Loucy (cell line): ENCODE measurements around the gene PTPRN2.
"Not testable (repeated sequence)": the region's sequence is repeated elsewhere in the genome, so short reads cannot be mapped to it uniquely, and the experiment has no call there.

Experiments
- H2AFZ ChIP-seq: fragments of 200-600 bp; sonication (generic); 2 replicates; pipeline ENCODE4 v1.6.0; 2016; ENCODE audit warnings: antibody characterized with exemption, mild to moderate bottlenecking, low read length, moderate library complexity
- H3F3A ChIP-seq: fragments of 200-600 bp; 2 replicates; pipeline ENCODE4 v1.6.0; 2016; ENCODE audit warnings: antibody characterized with exemption, low read depth, mild to moderate bottlenecking
- H3K27me3 ChIP-seq: fragments of 200-600 bp; sonication (generic); 2 replicates; pipeline ENCODE4 v1.6.1; 2014; ENCODE audit warnings: low read length, mild to moderate bottlenecking; ENCODE audit not compliant: insufficient read depth, poor library complexity, severe bottlenecking
- H3K36me3 ChIP-seq: fragments of 200-600 bp; sonication (generic); 2 replicates; pipeline ENCODE4 v1.6.1; 2016; ENCODE audit warnings: low read length; ENCODE audit not compliant: insufficient read depth
- H3K4me1 ChIP-seq: fragments of 200-600 bp; sonication (generic); 2 replicates; pipeline ENCODE4 v1.5.1; 2014; ENCODE audit warnings: low read length, mild to moderate bottlenecking; ENCODE audit not compliant: insufficient read depth, poor library complexity, severe bottlenecking
- H3K4me2 ChIP-seq: fragments of 200-600 bp; sonication (generic); 2 replicates; pipeline ENCODE4 v1.6.0; 2014; ENCODE audit warnings: antibody characterized with exemption, low read length, low read depth, mild to moderate bottlenecking; ENCODE audit not compliant: poor library complexity, severe bottlenecking
- H3K4me3 ChIP-seq: fragments of 200-600 bp; sonication (generic); 2 replicates; pipeline ENCODE4 v1.5.1; 2014; ENCODE audit warnings: low read length, mild to moderate bottlenecking, mixed read lengths; ENCODE audit not compliant: poor library complexity, severe bottlenecking
- H3K79me2 ChIP-seq: fragments of 200-600 bp; sonication (generic); 2 replicates; pipeline ENCODE4 v1.6.1; 2014; ENCODE audit warnings: low read length; ENCODE audit not compliant: insufficient read depth
- H3K9ac ChIP-seq: fragments of 200-600 bp; sonication (generic); 2 replicates; pipeline ENCODE4 v1.6.0; 2014; ENCODE audit warnings: mild to moderate bottlenecking, low read depth, low read length, moderate library complexity; ENCODE audit not compliant: poor library complexity, severe bottlenecking
- H3K9me2 ChIP-seq: fragments of 200-600 bp; sonication (generic); replicated peaks from 2 replicates; pipeline ENCODE4 v1.6.1; 2016; ENCODE audit warnings: low read depth, low read length, mixed read lengths
- H3K9me3 ChIP-seq: fragments of 200-600 bp; sonication (generic); 2 replicates; pipeline ENCODE4 v1.6.1; 2014; ENCODE audit warnings: mild to moderate bottlenecking, antibody characterized with exemption, low read length, low read depth; ENCODE audit not compliant: insufficient read depth
- H4K20me1 ChIP-seq: fragments of 200-600 bp; sonication (generic); 2 replicates; pipeline ENCODE4 v1.6.0; 2014; ENCODE audit warnings: antibody characterized with exemption, low read length, mild to moderate bottlenecking; ENCODE audit not compliant: insufficient read depth, poor library complexity, severe bottlenecking
- EZH2phosphoT487 ChIP-seq: fragments of 200-600 bp; IDR thresholded peaks from 2 replicates; pipeline ENCODE4 v1.6.1; 2018; ENCODE audit warnings: antibody characterized with exemption, mild to moderate bottlenecking, moderate library complexity, borderline replicate concordance
- TF ChIP-seq, protein P1 (sequence below): fragments of 200-600 bp; sonication (generic); conservative IDR thresholded peaks from 2 replicates; pipeline ENCODE4 v1.5.1; 2014; ENCODE audit warnings: mild to moderate bottlenecking, antibody characterized with exemption, low read length

Gene PTPRN2

DNA sequence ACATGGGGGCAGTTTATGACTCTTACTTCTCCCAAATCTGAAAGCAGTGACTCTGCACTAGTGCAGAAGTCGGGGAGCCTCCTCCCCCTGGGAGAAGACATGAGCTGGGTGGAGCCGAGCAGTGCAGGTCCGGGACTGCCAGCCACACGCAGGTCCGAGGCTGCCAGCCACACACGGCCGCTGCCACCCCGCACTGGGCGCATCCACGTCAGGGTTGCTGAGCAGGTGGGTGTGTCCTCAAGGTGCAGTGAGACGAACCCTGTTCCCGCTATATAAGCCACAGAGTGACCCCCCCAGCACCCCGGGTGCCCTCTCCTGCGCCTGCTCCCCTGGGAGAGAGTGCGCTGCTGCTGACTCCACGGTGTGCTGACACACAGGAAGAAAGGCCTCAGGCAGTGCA lies 430.2 kb downstream of the PTPRN2 start:
- Histone ChIP-seq H3K9me3 (peaks cover 25% of the 10 kb centered on the region; the same call in 1 of the 2 replicates), H3K4me2 (no peak overlapping the region)
- no peak for TF ChIP-seq EZH2phosphoT487
- TF ChIP-seq, protein P1, sequence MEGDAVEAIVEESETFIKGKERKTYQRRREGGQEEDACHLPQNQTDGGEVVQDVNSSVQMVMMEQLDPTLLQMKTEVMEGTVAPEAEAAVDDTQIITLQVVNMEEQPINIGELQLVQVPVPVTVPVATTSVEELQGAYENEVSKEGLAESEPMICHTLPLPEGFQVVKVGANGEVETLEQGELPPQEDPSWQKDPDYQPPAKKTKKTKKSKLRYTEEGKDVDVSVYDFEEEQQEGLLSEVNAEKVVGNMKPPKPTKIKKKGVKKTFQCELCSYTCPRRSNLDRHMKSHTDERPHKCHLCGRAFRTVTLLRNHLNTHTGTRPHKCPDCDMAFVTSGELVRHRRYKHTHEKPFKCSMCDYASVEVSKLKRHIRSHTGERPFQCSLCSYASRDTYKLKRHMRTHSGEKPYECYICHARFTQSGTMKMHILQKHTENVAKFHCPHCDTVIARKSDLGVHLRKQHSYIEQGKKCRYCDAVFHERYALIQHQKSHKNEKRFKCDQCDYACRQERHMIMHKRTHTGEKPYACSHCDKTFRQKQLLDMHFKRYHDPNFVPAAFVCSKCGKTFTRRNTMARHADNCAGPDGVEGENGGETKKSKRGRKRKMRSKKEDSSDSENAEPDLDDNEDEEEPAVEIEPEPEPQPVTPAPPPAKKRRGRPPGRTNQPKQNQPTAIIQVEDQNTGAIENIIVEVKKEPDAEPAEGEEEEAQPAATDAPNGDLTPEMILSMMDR, result no peak

DNA sequence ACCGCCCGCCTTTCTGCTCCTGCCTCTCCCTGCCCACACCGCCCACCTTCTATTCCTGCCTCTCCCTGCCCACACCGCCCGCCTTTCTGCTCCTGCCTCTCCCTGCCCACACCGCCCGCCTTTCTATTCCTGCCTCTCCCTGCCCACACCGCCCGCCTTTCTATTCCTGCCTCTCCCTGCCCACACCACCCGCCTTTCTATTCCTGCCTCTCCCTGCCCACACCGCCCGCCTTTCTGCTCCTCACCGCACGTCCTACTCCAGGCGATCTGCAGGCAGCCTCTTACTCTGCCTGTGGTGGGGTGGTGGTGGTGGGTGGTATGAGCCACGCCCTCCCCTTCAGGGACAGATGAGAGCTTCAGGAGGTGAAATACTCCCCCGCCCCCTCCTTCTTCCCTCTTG lies 436.4 kb downstream of the PTPRN2 start:
- not testable (repeated sequence) for H3K4me2 ChIP-seq, H3K79me2 ChIP-seq, H3K27me3 ChIP-seq, H3K9ac ChIP-seq, H3F3A ChIP-seq, H3K9me2 ChIP-seq, H3K36me3 ChIP-seq, H4K20me1 ChIP-seq, H3K4me3 ChIP-seq, H2AFZ ChIP-seq, H3K4me1 ChIP-seq
- peaks cover 33% of the 10 kb centered on the region; the same call in 1 of the 2 replicates for H3K9me3 ChIP-seq

More for the DNA sequence above, 430.2 kb downstream of the PTPRN2 start:
- Histone ChIP-seq H3K9ac (no peak overlapping the region), H3K79me2 (no peaks in the 10 kb centered on the region), H4K20me1 (no peaks in the 10 kb centered on the region), H2AFZ (no peak overlapping the region), H3K9me2 (no peaks in the 10 kb centered on the region), H3F3A (no peaks in the 10 kb centered on the region), H3K4me3 (no peak overlapping the region), H3K36me3 (no peaks in the 10 kb centered on the region), H3K4me1 (no peaks in the 10 kb centered on the region), H3K27me3 (no peaks in the 10 kb centered on the region)

DNA sequence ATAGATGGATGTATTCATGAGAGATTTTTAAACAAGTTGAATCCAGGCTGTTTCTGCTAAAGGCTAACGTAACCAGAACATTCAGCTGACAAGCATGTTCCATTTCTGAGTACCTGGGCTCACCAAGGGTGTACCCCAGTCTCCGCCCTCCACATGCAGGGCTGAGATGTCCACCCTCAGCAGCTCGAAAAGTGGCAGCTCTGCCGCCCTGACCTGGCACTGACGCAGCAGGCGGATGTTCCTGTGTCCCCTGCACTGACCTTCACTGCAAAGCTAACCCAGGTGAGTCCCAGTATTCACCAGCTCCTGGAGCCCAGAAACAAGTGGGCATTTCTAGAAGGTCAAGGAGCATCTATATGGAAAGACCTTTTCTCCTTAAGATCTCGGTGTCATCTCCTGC lies 437.4 kb downstream of the PTPRN2 start:
- peaks cover 22% of the 10 kb centered on the region; the same call in 1 of the 2 replicates for H3K9me3 ChIP-seq
- H3K4me1 ChIP-seq, result no peaks in the 10 kb centered on the region
- TF ChIP-seq, protein P1, result no peak
- no peak for TF ChIP-seq EZH2phosphoT487
- H3K4me2 ChIP-seq, result no peak overlapping the region
- no peaks in the 10 kb centered on the region for H3K9me2 ChIP-seq
- H3K27me3 ChIP-seq, result no peaks in the 10 kb centered on the region
- no peak overlapping the region for H3K9ac ChIP-seq
- H3K79me2 ChIP-seq, result no peaks in the 10 kb centered on the region
- no peak overlapping the region for H3K4me3 ChIP-seq
- H2AFZ ChIP-seq, result no peak overlapping the region
- H4K20me1 ChIP-seq, result no peaks in the 10 kb centered on the region
- H3F3A ChIP-seq, result no peaks in the 10 kb centered on the region
- H3K36me3 ChIP-seq, result no peaks in the 10 kb centered on the region

DNA sequence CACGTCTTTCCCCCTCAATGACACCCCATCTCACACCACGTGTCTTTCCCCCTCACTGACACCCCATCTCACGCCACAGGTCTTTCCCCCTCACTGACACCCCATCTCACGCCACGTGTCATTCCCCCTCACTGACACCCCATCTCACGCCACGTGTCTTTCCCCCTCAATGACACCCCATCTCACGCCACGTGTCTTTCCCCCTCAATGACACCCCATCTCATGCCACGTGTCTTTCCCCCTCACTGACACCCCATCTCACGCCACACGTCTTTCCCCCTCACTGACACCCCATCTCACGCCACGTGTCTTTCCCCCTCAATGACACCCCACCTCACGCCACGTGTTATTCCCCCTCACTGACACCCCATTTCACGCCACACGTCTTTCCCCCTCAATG lies 440.2 kb downstream of the PTPRN2 start:
- H3K4me2 ChIP-seq, H3K27me3 ChIP-seq, H3K4me3 ChIP-seq, H3K9me2 ChIP-seq, H3K79me2 ChIP-seq, H3F3A ChIP-seq, H3K9ac ChIP-seq, H3K36me3 ChIP-seq, H2AFZ ChIP-seq, H4K20me1 ChIP-seq, H3K4me1 ChIP-seq: not testable (repeated sequence)
- peaks cover 23% of the 10 kb centered on the region; the same call in 1 of the 2 replicates for H3K9me3 ChIP-seq
